Ishikawa (cell line): ENCODE measurements around the gene TRIM62.

Experiments
- CEBPB ChIP-seq: IDR thresholded peaks from 2 replicates; pipeline ENCODE4 v1.6.1; 2012
- CREB1 ChIP-seq: IDR thresholded peaks from 2 replicates; pipeline ENCODE4 v1.6.1; 2012; ENCODE audit warnings: low read depth
- EGR1 ChIP-seq: IDR thresholded peaks from 2 replicates; pipeline ENCODE4 v1.6.1; 2012
- EP300 ChIP-seq: IDR thresholded peaks from 2 replicates; pipeline ENCODE4 v1.6.1; 2012; ENCODE audit warnings: borderline replicate concordance
- FOXM1 ChIP-seq: IDR thresholded peaks from 2 replicates; pipeline ENCODE4 v1.6.1; 2012; ENCODE audit warnings: low read depth, borderline replicate concordance
- MAX ChIP-seq: IDR thresholded peaks from 2 replicates; pipeline ENCODE4 v1.6.1; 2012
- NFIC ChIP-seq: IDR thresholded peaks from 2 replicates; pipeline ENCODE4 v1.6.1; 2012
- RAD21 ChIP-seq: IDR thresholded peaks from 2 replicates; pipeline ENCODE4 v1.6.1; 2012; ENCODE audit warnings: low read depth
- TAF1 ChIP-seq: IDR thresholded peaks from 2 replicates; pipeline ENCODE4 v1.6.1; 2012; ENCODE audit warnings: low read depth, mild to moderate bottlenecking
- TCF12 ChIP-seq: IDR thresholded peaks from 2 replicates; pipeline ENCODE4 v1.6.1; 2012; ENCODE audit warnings: low read depth
- TEAD4 ChIP-seq: IDR thresholded peaks from 2 replicates; pipeline ENCODE4 v1.6.1; 2012
- YY1 ChIP-seq: IDR thresholded peaks from 2 replicates; pipeline ENCODE4 v1.6.1; 2012; ENCODE audit warnings: low read depth
- ZBTB7A ChIP-seq: IDR thresholded peaks from 2 replicates; pipeline ENCODE4 v1.6.1; 2012; ENCODE audit warnings: low read depth
- TF ChIP-seq, protein P1 (sequence below): IDR thresholded peaks from 2 replicates; pipeline ENCODE4 v1.6.1; 2012
- TF ChIP-seq, protein P2 (sequence below): IDR thresholded peaks from 2 replicates; pipeline ENCODE4 v1.6.1; 2012; ENCODE audit warnings: low read depth, mild to moderate bottlenecking

Gene TRIM62

GRCh38 chr1:33219886-33220661, 38.2 kb upstream of the TRIM62 start:
- TF ChIP-seq TEAD4 (no peak), MAX (no peak), EGR1 (no peak), ZBTB7A (no peak), TAF1 (no peak), RAD21 (no peak), EP300 (no peak), YY1 (no peak)
- TF ChIP-seq, protein P1, sequence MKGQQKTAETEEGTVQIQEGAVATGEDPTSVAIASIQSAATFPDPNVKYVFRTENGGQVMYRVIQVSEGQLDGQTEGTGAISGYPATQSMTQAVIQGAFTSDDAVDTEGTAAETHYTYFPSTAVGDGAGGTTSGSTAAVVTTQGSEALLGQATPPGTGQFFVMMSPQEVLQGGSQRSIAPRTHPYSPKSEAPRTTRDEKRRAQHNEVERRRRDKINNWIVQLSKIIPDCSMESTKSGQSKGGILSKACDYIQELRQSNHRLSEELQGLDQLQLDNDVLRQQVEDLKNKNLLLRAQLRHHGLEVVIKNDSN = no peak

- TF ChIP-seq TEAD4 (no peak), ZBTB7A (no peak)
These were observed 30.1 kb upstream of the TRIM62 start for GRCh38 chr1:33211972-33212371.

GRCh38 chr1:33206340-33206739, 24.5 kb upstream of the TRIM62 start:
- TF ChIP-seq ZBTB7A = no peak
- no peak for TF ChIP-seq CEBPB
- TF ChIP-seq RAD21 = no peak
- TF ChIP-seq, protein P1 = no peak
- TF ChIP-seq TAF1 = no peak
- no peak for TF ChIP-seq EP300
- no peak for TF ChIP-seq EGR1
- no peak for TF ChIP-seq CREB1
- TF ChIP-seq NFIC = no peak
- no peak for TF ChIP-seq TCF12
- TF ChIP-seq, protein P2, sequence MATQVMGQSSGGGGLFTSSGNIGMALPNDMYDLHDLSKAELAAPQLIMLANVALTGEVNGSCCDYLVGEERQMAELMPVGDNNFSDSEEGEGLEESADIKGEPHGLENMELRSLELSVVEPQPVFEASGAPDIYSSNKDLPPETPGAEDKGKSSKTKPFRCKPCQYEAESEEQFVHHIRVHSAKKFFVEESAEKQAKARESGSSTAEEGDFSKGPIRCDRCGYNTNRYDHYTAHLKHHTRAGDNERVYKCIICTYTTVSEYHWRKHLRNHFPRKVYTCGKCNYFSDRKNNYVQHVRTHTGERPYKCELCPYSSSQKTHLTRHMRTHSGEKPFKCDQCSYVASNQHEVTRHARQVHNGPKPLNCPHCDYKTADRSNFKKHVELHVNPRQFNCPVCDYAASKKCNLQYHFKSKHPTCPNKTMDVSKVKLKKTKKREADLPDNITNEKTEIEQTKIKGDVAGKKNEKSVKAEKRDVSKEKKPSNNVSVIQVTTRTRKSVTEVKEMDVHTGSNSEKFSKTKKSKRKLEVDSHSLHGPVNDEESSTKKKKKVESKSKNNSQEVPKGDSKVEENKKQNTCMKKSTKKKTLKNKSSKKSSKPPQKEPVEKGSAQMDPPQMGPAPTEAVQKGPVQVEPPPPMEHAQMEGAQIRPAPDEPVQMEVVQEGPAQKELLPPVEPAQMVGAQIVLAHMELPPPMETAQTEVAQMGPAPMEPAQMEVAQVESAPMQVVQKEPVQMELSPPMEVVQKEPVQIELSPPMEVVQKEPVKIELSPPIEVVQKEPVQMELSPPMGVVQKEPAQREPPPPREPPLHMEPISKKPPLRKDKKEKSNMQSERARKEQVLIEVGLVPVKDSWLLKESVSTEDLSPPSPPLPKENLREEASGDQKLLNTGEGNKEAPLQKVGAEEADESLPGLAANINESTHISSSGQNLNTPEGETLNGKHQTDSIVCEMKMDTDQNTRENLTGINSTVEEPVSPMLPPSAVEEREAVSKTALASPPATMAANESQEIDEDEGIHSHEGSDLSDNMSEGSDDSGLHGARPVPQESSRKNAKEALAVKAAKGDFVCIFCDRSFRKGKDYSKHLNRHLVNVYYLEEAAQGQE = no peak
- TF ChIP-seq TEAD4 = no peak
- no peak for TF ChIP-seq FOXM1
- no peak for TF ChIP-seq MAX

- TF ChIP-seq EGR1 (no peak), CEBPB (no peak), RAD21 (no peak), YY1 (no peak), FOXM1 (no peak), EP300 (no peak), TAF1 (no peak), TCF12 (no peak), CREB1 (no peak), TEAD4 (no peak), NFIC (no peak), ZBTB7A (no peak), MAX (no peak)
- TF ChIP-seq, protein P1 = no peak
- TF ChIP-seq, protein P2 = no peak
These were observed 13.7 kb upstream of the TRIM62 start for GRCh38 chr1:33195556-33195955.

DNA sequence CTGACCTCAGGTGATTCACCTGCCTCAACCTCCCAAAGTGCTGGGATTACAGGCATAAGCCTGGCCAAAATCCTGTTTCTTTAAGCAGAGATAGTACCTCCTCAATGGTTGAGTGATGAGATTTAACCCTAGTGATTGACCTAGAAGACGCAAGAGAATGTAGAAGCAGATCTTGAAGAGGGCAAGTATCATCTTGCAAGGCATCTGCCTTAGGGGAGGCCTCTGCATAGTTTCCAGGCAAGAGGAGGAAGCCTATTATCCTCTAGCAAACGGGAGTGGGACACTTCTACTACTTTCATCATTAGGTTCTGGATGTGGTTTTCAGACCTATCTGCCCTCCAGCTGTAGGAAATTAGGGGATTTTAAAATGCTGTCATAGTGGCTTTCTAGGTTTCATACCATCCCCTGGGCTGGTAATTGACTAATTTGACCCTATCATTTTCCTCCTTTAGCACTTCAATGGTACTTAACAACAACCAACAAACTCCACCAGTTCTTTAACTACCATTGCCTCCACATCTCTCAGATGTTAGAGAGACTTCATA, 10.0 kb upstream of the TRIM62 start:
- TF ChIP-seq CEBPB = no peak
- no peak for TF ChIP-seq YY1
- no peak for TF ChIP-seq MAX

DNA sequence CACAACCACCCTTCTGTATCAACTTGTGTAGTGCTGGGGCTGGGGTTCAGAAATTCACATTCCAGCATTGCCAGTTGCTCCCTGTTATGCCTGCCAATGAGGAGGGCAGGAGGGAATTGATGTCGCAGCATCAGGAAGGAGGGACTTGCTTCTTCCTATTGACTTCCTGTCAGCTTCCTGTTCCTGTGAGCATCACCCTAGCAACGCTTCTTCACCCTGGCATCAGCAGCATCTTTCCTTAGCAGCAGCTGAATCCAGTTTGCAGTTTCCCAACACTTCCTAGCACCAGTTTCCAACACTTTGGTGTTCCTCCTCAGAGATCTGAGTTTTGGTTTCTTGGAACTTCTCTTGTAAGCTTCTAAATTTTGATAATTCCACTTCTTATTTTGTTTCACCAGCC, 8.9 kb upstream of the TRIM62 start:
- TF ChIP-seq NFIC (no peak), TEAD4 (no peak), YY1 (no peak), TAF1 (no peak), RAD21 (no peak), CEBPB (no peak), ZBTB7A (no peak), EP300 (no peak)
- TF ChIP-seq, protein P1 = no peak
- TF ChIP-seq, protein P2 = no peak
